ENCODE data around the gene LTBP1. TPM values are rescaled to one million over a fixed set of nuclear protein-coding genes. Genes with fewer than 3 reads are reported as not detected.

Gene LTBP1
- 36.0 TPM for total RNA-seq
- long read RNA-seq, full-length matches to known transcripts: 6 of 20 reads
- long read RNA-seq, partial matches to known transcripts: 7 of 20 reads
- long read RNA-seq, other reads (novel, unspliced or antisense): 7 of 20 reads

DNA sequence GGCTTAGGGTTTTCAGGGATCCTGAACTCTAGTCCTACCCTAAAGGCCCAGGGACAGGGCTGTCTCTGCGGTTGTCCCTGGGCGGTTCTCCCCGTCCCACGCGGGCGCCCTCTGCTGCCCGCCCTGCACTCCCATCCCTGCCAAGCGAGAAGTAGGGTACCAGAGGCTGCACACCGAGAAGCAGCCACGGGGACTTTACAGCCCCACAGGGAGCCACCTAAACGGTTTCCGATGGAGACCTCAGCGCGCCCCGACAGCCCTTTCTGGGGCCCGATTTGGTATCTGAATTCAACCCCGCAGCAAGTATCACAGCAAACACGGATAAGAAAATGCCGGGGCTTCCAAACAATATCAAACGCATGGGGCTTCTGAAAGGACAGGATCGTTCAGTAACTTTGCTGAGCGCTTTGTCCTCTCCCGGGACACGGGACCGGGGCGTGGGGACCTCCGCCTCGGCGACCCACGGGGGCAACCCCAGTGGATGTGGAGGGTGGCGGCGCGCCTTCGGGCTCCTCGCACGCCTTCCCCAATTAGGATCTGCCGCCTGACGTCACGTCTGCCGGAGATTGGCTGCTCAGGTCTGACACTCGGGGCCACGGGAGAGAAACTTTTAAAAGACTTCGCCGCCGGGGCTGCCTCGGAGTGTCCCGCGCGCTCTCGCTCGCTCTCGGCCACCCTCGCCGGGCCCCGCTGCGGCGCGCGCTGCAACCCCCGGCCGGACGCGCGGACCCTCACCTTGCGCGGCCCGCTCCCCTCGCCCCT, at the start of gene LTBP1:
Gene LTBP1 (plus strand): TSS at position 640 of the 762 bp plus-strand sequence. CDS start 372 bp downstream, outside the sequence.
- Histone ChIP-seq H3K36me3 (no peaks in the 10 kb centered on the region), H3K4me3 (peak within 1 kb of the TSS; percentile 66), H3K9me3 (no peaks in the 10 kb centered on the region), H3K27ac (no peak within 1 kb of the TSS), H3K27me3 (peaks cover 19% of the 10 kb centered on the region), H3K4me1 (no peaks in the 10 kb centered on the region)
- intact Hi-C loops (cut with DNase I): no loop called here
- peak; percentile 92 for ATAC-seq
- TF ChIP-seq, protein P1, sequence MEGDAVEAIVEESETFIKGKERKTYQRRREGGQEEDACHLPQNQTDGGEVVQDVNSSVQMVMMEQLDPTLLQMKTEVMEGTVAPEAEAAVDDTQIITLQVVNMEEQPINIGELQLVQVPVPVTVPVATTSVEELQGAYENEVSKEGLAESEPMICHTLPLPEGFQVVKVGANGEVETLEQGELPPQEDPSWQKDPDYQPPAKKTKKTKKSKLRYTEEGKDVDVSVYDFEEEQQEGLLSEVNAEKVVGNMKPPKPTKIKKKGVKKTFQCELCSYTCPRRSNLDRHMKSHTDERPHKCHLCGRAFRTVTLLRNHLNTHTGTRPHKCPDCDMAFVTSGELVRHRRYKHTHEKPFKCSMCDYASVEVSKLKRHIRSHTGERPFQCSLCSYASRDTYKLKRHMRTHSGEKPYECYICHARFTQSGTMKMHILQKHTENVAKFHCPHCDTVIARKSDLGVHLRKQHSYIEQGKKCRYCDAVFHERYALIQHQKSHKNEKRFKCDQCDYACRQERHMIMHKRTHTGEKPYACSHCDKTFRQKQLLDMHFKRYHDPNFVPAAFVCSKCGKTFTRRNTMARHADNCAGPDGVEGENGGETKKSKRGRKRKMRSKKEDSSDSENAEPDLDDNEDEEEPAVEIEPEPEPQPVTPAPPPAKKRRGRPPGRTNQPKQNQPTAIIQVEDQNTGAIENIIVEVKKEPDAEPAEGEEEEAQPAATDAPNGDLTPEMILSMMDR (IDR thresholded peaks at IDR 0.05): peak; percentile 73
- DNase-seq: peak; percentile 78

DNA sequence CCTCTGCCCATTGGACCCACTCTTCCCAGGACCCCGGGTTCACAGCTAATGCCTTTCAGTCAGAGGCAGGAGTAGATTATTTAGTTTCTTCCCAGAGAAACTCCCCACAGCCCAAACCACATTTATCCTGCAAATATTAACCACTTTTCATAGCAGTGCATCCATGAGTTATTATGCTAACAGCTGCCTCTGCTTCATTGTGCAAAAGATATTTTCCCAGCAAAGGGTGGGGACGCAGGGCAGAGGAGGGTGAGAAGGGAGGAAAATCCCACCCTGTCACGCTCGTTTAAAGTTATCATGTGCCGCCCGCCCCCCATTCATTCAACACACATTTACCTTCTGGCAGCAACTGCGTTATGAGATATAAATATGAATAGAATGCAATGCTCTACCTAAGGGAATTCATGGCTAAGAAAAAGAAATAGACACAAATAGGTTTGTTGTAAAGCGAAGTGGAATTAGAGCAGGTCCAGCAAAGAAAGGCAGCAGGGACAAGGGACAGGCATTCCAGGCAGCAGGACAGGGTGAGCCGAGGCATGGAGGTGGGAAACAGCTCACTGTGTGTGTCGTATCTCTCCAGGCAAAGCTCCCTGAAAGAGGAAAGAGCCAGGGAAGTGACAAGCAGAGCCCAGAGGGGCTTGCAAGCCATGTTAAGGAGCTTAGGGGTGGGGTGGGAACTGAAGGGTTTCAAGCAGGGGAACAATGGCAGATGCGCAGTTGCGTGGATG, 46.3 kb upstream of the LTBP1 start:
- DNase-seq (no peak), ATAC-seq (no peak)
- Histone ChIP-seq H3K36me3 (no peaks in the 10 kb centered on the region), H3K27ac (no peak overlapping the region), H3K27me3 (peaks cover 4% of the 10 kb centered on the region), H3K4me1 (no peaks in the 10 kb centered on the region), H3K4me3 (no peak overlapping the region), H3K9me3 (no peaks in the 10 kb centered on the region)
- TF ChIP-seq, protein P1 (IDR thresholded peaks at IDR 0.05): no peak
- intact Hi-C loops (cut with DNase I): no loop called here

DNA sequence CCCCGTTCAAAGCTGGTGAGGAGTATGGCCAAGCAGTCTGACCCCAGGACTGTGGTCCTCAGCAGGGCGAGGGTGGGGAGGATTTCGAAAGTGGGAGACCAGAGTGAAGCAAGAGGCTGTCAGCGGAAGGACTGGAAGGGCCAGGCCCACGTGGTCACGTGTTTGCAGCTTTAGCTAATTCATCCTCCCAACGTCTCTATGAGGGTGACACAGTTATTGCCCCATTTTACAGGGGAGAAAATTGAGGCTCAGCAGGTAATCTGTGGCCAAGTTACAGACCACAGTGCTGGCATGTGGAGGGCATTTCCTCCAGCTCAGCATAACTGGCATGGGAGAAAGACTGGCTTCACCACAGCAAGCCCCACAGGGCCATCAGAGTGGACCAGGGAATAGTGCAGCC, 45.4 kb upstream of the LTBP1 start:
- TF ChIP-seq, protein P1 (IDR thresholded peaks at IDR 0.05): no peak
- no peak for DNase-seq
- ATAC-seq: peak; percentile 23
- H3K27me3 ChIP-seq: peaks cover 4% of the 10 kb centered on the region
- intact Hi-C loops (cut with DNase I): no loop called here
- H3K9me3 ChIP-seq: no peaks in the 10 kb centered on the region
- H3K4me1 ChIP-seq: no peaks in the 10 kb centered on the region
- no peak overlapping the region for H3K4me3 ChIP-seq
- H3K36me3 ChIP-seq: no peaks in the 10 kb centered on the region
- H3K27ac ChIP-seq: no peak overlapping the region

- Histone ChIP-seq H3K36me3 (no peaks in the 10 kb centered on the region), H3K27ac (no peak overlapping the region), H3K4me1 (no peaks in the 10 kb centered on the region), H3K9me3 (no peaks in the 10 kb centered on the region), H3K4me3 (no peak overlapping the region), H3K27me3 (peaks cover 4% of the 10 kb centered on the region)
- DNase-seq: no peak
- ATAC-seq: no peak
- intact Hi-C loops (cut with DNase I): no loop called here
- TF ChIP-seq, protein P1 (IDR thresholded peaks at IDR 0.05): no peak
These were observed 44.6 kb upstream of the LTBP1 start for GRCh38 chr2:32902174-32902573.

DNA sequence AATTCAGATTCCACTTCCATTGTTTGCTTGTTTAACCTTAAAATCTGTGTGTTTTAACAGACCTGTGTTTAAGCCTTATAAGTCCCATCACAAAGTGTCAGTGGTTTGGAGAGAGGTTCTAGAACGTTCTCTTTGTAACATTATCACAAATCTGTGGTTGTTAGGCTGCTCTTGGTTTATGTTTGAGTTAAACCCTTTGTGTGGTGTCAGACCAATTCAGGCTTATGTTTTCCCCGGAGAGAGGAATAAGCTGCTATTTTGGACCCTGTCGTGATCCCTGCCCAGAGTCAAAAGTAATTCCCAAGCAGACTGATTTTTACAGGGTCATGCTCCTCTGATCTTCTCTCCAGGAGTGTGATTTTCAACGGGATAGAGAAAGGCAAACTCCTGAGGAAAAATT, 43.8 kb upstream of the LTBP1 start:
- intact Hi-C loops (cut with DNase I): no loop called here
- TF ChIP-seq, protein P1 (IDR thresholded peaks at IDR 0.05): no peak
- Histone ChIP-seq H3K27ac (no peak overlapping the region), H3K4me3 (no peak overlapping the region), H3K9me3 (no peaks in the 10 kb centered on the region), H3K36me3 (no peaks in the 10 kb centered on the region), H3K4me1 (no peaks in the 10 kb centered on the region), H3K27me3 (peaks cover 4% of the 10 kb centered on the region)
- DNase-seq (no peak), ATAC-seq (no peak)
